UCSD-AML1 (cell line): ENCODE measurements around the gene CD96.
A peak's percentile ranks its signal among the peaks of the same experiment; 100 is the strongest.
"Not testable (repeated sequence)": the region's sequence is repeated elsewhere in the genome, so short reads cannot be mapped to it uniquely, and the experiment has no call there.

Experiments used
- DNase-seq: peaks from one replicate; lab custom pipeline; 2025; ENCODE audit not compliant: unreplicated experiment; lab: John Stamatoyannopoulos, UW

The CD96 gene, protein sequence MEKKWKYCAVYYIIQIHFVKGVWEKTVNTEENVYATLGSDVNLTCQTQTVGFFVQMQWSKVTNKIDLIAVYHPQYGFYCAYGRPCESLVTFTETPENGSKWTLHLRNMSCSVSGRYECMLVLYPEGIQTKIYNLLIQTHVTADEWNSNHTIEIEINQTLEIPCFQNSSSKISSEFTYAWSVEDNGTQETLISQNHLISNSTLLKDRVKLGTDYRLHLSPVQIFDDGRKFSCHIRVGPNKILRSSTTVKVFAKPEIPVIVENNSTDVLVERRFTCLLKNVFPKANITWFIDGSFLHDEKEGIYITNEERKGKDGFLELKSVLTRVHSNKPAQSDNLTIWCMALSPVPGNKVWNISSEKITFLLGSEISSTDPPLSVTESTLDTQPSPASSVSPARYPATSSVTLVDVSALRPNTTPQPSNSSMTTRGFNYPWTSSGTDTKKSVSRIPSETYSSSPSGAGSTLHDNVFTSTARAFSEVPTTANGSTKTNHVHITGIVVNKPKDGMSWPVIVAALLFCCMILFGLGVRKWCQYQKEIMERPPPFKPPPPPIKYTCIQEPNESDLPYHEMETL

DNA sequence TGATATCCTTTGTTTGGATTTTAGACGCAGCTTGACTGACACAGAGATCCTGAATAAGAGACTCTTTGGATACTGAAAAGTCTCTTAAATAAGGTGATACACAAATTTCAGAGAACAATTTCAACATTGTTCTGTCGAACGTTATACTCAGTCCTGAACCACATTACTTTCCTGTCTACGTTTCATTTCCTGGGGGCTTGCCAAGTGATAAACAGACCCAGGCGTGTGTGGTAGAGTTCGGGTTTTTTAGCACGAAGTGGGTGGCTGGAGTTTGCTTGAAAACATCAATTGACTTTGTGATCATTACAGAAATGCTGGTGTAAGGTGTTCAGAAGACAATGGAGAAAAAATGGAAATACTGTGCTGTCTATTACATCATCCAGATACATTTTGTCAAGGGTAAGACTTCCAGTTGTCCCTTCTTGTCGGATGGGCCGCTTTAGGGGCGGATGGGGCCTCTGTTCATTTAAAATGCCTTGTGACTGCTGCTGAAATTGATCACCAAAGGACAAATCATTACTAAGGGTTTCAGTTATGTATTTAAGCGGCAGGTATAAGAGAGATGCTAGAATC, at the start of gene CD96:
Gene CD96, plus strand, starts transcription at position 287 of the 573 bp plus-strand sequence. Its CDS starts 52 bp downstream, at position 339.
- peak; percentile 7 for DNase-seq

DNA sequence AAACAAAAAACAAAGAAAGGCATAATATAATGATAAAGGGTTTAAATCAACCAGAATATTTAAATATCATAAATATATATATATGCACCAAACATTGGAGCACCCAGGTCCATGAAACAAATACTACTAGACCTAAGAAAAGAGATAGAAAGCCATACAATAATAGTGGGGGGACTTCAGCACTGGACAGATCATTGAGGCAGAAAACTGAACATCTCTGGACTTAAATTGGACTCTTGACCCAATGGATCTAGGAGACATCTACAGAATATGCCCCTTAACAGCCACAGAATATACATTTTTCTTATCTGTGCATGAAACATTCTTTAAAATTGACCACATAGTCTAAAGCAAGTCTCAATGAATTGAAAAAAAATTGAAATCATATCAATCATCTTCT, 48.7 kb upstream of the CD96 start:
- no peak for DNase-seq

DNA sequence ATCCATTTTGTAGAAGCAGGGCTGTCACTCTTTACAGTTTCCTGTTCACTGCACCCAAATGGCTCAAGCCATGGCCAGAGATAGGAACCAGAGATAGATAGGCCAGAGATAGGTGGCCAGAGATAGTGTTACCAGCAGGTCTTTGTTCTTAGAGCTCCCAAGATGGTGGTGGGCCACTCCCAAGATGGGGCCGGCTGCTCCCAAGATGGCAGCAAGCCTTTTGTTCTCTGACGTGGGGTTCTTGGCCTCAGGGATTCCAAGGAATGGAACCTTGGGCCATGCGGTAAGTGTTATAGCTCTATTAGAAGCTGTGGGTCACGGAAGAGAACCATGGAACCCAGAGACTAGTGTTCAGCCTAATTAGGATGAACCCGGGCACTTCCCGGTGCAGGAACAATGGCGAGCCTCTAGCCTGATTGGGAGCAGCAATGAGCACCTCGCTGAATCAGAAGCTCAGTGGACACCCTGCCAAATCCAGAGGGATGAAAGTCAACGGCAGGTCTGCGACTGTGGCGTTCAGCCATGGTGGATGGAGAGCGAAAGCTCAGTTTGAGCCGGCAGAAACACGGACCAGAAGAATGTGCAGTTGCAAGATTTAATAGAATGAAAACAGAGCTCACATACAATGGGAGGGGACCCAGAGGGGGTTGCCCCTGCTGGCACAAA, 45.0 kb upstream of the CD96 start:
- DNase-seq = no peak

DNA sequence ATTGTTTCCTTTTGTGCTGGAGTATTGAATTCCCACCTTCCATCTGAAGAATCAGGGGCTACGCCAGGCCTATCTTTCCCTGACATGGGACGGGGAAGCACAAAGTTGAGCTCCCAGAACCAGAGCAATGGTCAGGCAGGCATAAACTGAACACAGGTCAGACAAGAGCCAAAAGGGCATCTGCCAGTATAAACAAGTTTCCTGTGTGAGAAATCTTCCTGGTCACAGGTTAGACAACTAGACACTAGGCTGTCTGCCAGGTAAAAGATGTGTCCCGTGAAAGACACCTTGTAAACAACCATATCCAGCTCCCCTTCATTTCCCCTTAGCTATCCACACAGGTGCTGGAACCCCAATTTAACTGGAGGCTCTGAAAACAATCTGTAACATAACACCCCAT, 44.0 kb upstream of the CD96 start:
- DNase-seq = no peak

DNA sequence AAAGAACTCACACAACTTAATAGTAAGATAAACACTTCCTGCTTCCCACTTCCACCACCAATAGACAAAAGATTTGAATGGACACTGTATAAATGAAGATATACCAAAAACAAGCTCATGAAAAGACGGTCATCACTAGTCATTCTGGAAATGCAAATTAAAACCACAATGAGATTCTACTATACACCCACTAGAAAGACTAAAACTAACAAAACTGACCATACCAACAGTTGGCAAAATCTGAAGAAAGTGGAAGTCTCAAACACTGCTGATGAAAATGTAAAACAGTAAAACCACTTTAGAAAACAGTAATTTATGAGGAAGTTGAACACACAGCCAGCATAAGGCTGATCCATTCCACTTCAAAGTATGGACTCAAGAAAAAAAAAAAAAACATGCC, 35.6 kb upstream of the CD96 start:
- no peak for DNase-seq

DNA sequence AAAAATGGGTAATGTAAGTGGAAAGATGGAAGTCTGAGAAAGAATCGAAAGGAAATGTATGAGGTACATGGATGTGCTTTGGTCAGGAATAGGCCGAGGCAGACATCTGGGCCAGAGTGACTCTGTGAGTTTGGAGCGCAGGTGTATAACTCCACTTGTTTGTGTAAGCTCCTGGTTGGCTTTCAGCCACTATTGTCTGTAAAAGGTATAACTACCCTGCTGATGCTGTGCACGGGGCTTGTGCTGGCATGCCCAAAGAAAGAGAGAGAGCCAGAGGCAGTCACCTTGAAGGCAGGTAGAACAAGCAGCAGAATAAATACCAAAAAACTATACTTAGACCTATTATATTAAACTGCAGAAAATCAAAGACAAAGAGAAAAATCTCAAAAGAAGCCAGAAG, 32.7 kb upstream of the CD96 start:
- no peak for DNase-seq

DNA sequence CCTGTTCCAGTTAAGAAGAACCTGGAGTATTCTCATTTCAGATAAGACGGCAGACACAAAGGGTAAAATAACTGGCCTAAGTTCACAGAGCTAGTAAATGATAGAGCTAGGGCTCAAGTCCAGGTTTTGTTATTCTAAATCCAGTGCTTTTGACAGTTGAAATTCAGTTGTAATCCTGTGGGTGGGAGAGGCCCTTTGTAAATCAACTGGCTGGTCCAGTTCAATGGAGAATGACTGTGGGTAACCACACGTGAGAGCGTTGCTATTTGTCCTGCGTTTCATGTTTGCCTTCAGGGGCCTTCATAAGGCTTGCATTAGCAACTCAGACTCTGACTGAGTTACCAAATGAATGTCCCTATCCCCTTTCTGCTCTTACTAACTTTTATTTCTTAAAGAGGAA, 24.2 kb upstream of the CD96 start:
- DNase-seq = no peak

DNA sequence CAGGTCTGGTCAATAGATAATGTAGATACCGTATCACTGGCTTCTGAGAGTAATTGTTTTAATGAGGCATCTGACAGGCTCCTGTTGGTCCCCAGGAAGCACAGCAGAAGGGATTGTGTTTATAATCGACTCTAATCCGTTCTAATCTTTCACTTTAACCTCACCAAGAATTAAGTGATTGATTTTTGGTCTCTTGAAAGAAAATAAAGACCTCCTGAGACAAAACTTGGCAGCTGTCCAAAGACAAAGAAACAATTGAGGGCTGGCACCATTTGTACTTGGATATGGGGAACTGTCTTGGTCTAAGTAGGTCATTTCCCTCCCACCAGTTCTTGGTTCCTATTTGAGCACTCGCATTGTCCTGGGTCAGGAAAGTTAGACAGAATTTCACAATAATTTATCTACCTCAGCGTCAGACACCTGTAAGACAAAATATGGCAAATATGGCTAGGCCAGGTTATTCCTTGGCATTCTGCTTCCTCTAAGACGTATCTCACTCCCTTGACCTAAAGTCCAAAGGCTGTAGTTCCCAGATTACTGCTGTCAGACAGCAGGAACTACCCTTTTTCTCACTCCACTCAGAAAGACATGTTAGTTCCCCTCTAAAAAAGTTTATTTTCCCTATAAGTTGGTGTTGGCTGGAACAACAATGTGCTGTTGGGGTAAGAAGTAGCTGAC, 22.7 kb upstream of the CD96 start:
- no peak for DNase-seq

DNA sequence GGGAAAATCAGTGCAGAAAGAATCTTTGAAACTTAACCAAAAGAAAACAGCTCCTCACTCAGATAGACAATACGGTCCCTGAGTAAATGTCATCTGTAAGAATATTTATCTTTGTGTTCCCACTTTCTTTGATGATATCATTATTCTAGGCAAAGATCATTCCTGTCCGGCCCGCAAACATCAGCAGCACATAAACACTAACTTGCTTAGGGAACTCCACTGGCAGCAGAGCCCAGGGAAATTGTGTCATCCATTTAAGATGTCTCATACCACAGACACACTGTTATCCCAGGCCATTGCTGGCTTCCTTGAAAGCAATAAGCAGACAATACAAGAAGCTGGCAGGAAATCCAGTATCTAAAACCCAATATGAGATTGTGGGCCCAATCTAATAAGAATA, 20.1 kb upstream of the CD96 start:
- no peak for DNase-seq

DNA sequence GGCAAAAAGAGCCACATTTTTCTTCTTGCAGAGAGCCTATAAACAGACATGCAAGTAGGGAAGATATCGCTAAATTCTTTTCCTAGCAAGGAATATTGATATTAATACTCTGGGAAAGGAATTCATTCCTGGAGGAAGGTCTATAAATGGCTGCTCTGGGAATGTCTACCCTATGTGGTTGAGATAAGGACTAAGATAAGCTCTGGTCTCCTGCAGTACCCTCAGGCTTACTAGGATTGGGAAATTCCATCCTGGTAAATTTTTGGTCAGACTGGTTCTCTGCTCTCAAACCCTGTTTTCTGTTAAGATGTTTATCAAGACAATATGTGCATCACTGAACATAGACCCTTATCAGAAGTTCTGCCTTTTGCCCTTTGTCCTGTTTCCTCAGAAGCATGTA, 17.5 kb upstream of the CD96 start:
- DNase-seq = not testable (repeated sequence)

DNA sequence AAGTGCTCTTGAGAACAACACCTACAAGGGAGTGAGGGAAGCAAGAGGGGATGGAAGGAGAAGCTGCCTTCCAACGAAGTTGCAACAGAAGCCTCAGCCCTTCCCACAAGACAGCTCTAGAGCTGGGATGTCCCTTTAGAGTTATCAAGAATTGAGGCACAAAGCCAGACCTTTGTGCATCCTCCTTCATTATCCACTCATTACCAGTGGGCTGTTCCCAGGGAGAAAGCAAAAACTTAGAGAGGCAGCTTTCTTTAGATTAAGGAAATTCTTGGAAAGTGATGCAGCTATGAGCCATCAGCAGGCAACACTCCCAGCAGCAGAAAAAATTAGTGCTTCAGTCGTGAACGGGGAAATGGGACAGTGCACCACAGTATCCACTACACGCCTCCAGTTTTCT, 10.6 kb upstream of the CD96 start:
- no peak for DNase-seq

DNA sequence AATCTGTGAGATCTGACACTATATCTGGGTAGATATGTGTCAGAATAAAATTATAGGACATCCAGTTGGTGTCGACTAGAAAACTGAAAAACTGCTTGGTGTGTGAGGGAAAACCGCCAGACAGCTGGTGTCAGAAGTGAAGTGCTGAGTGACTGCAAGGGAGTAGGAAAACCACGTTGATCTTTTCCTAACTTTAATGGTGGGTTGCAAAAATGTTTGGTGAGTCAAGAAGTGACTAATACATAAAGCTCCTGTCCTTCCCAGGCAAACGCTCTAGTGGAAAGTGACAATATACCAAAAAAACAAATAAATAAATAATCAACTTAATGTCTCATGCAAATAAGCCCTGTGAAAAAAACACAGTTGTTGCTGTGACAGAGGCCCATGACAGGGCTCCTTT, 7.3 kb upstream of the CD96 start:
- DNase-seq = no peak

DNA sequence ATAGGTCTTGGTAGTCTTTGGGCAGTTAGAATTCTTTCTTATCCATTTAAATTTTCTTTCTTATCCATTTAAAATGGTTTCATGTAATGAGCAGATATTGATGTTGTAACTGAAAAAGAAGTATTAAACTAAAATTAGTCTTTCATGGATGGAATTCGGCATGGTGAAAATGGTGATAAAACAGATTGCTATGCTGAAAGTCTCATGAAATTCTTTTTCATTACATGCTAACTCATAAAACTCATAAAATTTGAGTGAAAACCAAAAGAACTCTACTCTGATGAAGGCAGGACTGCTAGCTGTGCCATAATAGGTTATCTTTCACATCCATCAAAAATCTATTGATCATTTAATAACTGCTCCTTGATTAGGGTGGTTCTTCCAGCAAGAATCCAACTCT, 3.9 kb upstream of the CD96 start:
- no peak for DNase-seq

DNA sequence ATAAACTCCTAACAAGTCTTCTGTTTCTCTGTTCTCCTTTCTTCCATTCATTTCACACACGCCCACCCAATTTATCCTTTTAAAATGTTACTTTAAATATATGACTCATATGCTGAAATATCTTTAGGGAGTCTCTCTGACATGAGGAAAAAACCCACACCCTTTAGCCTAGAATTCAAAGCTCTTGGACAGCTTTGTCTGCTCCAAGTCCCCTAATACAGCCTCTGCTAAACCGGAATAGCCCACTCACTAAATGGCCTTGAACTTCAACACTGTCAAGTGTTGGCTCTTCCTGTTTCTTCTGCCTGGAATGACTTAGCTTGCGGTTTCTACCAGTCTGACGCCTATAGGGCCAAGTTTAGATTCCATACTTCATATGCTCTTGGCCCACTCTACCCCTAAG, 3.3 kb upstream of the CD96 start:
- peak; percentile 10 for DNase-seq

DNA sequence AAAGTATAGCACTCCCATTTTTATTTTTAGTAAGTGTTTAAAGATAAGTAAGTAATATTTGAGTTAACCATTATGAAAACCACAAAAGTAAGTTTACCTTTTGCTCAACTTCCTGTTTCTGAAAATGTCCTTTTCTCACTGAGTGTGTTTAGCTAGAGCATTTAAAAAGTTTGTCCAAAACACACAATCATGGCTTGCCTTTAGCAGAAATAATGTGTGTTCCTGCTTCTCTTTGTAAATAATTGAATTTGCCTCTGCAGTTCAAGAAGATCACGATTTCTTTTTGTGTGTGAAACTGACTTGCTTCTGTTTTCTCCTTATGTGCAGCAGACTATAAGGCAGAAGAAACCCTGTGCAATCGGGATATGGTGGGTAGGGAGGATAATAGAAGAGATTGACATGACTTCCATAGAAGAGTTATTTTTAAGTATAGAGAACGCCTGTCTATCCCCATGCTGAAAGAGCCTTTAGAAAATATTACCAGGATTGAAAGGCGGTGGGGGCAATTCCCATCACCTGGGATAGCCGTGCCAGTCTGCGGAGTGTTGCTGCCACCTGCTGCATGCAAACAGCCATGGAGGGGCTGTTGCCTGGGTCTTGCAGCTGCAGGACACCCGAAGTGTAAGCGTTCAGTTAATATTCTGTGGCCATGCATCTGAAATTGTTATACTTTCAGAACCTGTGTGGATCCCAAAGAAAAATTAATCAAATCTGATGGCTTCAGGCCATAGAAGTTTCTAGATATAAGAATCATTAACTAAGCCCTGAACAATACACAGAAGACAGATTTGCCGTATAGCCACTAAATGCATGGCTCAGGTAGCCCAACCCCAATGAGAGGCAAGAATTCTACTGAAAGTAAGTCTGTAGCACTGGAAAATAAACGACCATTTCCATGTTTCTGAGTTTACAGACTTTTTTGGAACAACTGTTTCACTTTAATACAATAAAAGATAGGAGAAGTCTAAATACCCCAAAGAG, 2.4 kb upstream of the CD96 start:
- peak; percentile 34 for DNase-seq

DNA sequence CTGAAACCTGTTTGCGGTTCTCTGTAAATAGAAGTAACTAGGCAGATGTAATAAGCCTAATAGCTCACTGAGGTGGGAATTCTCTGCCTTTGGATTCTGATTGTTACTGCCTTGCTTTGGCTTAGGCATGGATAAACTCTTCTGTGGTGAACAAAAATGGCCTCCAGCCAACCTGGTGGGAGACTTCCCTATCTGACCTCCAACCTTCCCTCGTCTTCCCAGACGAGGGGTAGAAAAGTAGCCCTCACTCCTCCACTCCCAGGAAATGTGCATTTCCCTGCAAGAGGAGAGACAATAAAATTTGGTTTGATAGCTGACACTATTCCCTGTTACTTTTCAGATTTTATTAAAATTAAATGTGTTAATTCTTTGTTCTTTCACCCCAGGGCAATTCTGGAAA, 606 bp upstream of the CD96 start:
- no peak for DNase-seq

DNA sequence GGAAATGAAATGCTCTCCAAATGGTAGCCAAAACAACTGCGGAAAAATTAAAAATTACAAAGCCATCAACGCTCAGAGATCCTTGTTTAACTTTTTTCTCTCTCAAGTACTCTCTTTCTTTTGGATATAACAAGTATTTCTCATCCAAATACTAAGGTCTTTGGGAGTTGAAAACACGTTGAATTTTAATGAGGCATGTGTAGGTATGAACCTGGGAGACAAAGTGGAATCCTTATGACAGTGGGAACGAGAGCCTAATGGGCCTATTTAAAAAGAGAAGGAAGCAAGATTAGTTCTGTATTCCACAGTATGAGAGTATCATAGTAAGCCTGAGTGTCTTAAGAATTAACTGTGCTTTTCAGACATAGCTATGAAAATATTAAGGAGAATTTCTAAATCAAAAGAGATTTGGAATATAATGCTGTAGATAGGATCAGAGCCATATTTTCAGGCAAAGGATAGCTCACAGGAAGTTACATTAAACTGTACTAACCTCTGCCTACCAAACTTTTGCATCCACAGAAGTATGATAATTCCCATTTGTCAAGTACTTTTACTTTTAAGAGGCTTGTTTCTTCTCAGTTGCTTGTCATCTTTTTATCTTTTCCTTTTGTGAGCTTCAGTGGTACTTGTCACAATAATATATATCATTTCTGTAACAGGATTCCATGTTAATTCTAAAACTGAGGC, 759 bp downstream of the CD96 start:
- DNase-seq = no peak

DNA sequence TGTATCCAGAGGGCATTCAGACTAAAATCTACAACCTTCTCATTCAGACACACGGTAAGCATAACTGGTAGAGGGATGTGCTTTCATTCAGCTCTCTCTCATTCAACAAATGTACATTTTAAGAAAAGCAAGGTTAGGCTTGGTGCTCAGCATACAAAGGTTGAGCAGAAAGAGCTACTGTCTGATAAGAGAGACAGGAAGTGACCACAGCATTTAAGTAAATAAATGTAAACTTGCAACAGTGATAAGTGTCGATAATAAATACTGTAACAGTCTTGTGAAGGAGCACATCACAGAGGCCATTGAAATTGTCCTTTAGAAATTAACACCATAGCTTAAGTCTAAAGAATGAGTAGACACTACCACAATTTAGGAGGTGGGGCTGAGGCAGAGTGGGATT, 3.4 kb downstream of the CD96 start:
- no peak for DNase-seq

DNA sequence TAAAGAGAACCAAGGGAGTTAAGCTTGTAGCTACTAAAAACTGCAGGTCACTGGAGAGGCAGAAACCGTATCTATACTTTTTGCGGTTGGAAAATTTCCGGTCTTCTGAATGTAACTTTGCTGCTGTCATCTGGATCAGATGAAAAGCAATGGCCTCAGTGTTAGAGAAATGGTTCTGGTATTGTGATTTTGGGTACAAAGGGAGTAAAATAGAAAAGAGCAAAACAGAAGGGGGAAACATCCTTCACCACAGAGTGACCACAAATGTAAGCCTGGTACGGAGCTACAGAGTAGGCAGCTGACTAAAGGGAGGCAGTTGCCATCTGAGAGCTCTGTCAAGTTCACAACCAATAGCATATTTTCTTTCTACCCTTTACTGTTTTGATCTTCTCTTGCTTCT, 5.6 kb downstream of the CD96 start:
- peak; percentile 20 for DNase-seq

DNA sequence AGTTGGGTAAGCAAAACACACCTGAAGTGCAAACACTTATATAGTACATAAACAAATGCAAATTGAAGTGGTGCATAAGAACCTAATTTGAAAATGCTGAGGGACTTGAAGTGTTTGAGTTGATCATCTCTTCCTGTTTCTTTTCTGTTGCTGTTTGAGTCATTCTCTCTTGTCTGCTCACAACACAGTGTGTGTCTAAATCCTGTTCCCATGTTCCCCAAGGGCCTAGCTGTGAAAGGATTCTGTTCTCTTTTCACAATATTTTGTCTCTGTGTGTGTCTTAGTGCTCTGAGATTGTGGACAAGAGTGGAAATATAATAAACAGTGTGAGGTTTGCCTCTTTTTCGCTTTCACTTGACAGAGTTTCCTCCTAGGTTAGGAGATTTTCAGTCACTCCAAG, 6.1 kb downstream of the CD96 start:
- DNase-seq = no peak
